DOHH2 (cell line): Measurements from ENCODE around the gene SIPA1L3.

ENCODE experiments used
- H3F3A ChIP-seq: fragments of 200-600 bp; sonication (generic), shearing (Covaris generic); 2 replicates; pipeline ENCODE4 v1.6.0; 2016; ENCODE audit warnings: antibody characterized with exemption, mild to moderate bottlenecking; ENCODE audit not compliant: control insufficient read depth, insufficient read depth
- H3K27ac ChIP-seq: fragments of 200-600 bp; sonication (generic); 2 replicates; pipeline ENCODE4 v1.5.1; 2014; ENCODE audit warnings: low read depth, mild to moderate bottlenecking, low read length, moderate library complexity
- H3K27me3 ChIP-seq: fragments of 200-600 bp; sonication (generic); 2 replicates; pipeline ENCODE4 v1.6.1; 2014; ENCODE audit warnings: mild to moderate bottlenecking, low read length, mixed read lengths; ENCODE audit not compliant: control insufficient read depth
- H3K36me3 ChIP-seq: fragments of 200-600 bp; sonication (generic); 2 replicates; pipeline ENCODE4 v1.6.1; 2014; ENCODE audit warnings: mild to moderate bottlenecking, low read length, moderate library complexity, mixed read lengths; ENCODE audit not compliant: control insufficient read depth
- H3K4me1 ChIP-seq: fragments of 200-600 bp; sonication (generic); 2 replicates; pipeline ENCODE4 v1.6.1; 2014; ENCODE audit warnings: mild to moderate bottlenecking, low read length, mixed read lengths; ENCODE audit not compliant: control insufficient read depth
- H3K4me2 ChIP-seq: fragments of 200-600 bp; sonication (generic); 2 replicates; pipeline ENCODE4 v1.6.0; 2014; ENCODE audit warnings: mild to moderate bottlenecking, low read length, moderate library complexity
- H3K4me3 ChIP-seq: fragments of 200-600 bp; sonication (generic); 2 replicates; pipeline ENCODE4 v1.5.1; 2014; ENCODE audit warnings: mild to moderate bottlenecking, low read length, mixed read lengths
- H3K79me2 ChIP-seq: fragments of 200-600 bp; sonication (generic); 2 replicates; pipeline ENCODE4 v1.6.1; 2014; ENCODE audit warnings: mild to moderate bottlenecking, low read length, mixed read lengths; ENCODE audit not compliant: control insufficient read depth
- H3K9me2 ChIP-seq: fragments of 200-600 bp; sonication (generic); replicated peaks from 2 replicates; pipeline ENCODE4 v1.6.1; 2014; ENCODE audit warnings: mild to moderate bottlenecking, low read length, mixed read lengths; ENCODE audit not compliant: control insufficient read depth
- H3K9me3 ChIP-seq: fragments of 200-600 bp; sonication (generic); 2 replicates; pipeline ENCODE4 v1.6.1; 2014; ENCODE audit warnings: antibody characterized with exemption, low read length, mixed read lengths; ENCODE audit not compliant: control insufficient read depth, insufficient read depth
- H4K20me1 ChIP-seq: fragments of 200-600 bp; sonication (generic); 2 replicates; pipeline ENCODE4 v1.6.0; 2014; ENCODE audit warnings: low read depth, mild to moderate bottlenecking, antibody characterized with exemption, low read length, moderate library complexity; ENCODE audit not compliant: control insufficient read depth, insufficient read depth
- EZH2phosphoT487 ChIP-seq: fragments of 200-600 bp; sonication (generic); IDR thresholded peaks from 2 replicates; pipeline ENCODE4 v1.6.1; 2017; ENCODE audit warnings: borderline replicate concordance, mild to moderate bottlenecking, antibody characterized with exemption, low read length, moderate library complexity, mixed read lengths
- TF ChIP-seq, protein P1 (sequence below): fragments of 200-600 bp; sonication (generic); IDR thresholded peaks from one replicate; pipeline ENCODE4 v1.5.1; 2014; ENCODE audit warnings: antibody characterized with exemption, mild to moderate bottlenecking, low read depth, low read length; ENCODE audit not compliant: poor library complexity, severe bottlenecking

SIPA1L3 gene

DNA sequence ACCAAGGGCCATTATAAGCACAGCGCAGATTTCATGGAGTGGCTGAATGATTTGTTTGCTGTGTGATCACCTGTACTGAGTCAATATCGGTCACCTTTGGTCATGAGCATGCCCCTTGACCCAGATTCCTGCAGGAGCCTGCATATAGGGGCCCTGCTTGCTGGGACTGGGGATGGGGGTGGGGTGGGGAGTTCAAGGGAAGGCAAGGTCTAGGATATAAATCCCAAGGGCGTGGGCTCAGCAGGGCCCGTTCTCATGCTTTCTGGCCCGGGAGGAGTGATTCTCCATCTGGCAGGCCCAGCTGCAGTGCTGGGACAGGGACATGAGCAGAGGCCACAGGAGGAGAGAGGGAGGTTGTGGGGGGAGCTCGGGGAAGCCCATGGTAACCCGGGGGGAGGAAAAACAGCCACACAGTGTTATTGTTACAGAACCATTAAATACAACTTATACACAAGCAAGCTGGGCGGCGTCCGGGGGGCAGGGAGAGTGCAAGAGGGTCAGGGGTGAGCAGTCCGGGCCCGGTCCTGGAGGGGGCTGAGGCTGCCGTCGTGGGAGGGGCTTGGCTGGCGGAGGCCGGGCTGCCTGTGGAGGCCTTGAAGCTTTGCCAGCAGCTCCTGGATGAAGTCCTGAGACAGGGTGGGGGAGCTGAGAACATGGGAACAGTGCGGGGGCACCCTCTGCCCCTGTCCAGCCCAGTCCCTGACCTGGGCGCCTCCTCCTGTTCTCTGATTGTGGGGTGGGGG lies 344.0 kb downstream of the SIPA1L3 start:
- Histone ChIP-seq H3K9me3 (no peaks in the 10 kb centered on the region), H3K27me3 (peaks cover 17% of the 10 kb centered on the region), H3K27ac (no peak overlapping the region), H3K79me2 (no peaks in the 10 kb centered on the region), H3K36me3 (no peaks in the 10 kb centered on the region), H3F3A (0 out of 2 replicates have a peak, but pooled peaks cover 1% of the 10 kb centered on the region), H3K4me1 (peaks cover 10% of the 10 kb centered on the region), H3K4me3 (no peak overlapping the region), H3K4me2 (no peak overlapping the region), H3K9me2 (no peaks in the 10 kb centered on the region), H4K20me1 (no peaks in the 10 kb centered on the region)
- TF ChIP-seq EZH2phosphoT487, result no peak
- TF ChIP-seq, protein P1, sequence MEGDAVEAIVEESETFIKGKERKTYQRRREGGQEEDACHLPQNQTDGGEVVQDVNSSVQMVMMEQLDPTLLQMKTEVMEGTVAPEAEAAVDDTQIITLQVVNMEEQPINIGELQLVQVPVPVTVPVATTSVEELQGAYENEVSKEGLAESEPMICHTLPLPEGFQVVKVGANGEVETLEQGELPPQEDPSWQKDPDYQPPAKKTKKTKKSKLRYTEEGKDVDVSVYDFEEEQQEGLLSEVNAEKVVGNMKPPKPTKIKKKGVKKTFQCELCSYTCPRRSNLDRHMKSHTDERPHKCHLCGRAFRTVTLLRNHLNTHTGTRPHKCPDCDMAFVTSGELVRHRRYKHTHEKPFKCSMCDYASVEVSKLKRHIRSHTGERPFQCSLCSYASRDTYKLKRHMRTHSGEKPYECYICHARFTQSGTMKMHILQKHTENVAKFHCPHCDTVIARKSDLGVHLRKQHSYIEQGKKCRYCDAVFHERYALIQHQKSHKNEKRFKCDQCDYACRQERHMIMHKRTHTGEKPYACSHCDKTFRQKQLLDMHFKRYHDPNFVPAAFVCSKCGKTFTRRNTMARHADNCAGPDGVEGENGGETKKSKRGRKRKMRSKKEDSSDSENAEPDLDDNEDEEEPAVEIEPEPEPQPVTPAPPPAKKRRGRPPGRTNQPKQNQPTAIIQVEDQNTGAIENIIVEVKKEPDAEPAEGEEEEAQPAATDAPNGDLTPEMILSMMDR, result no peak

DNA sequence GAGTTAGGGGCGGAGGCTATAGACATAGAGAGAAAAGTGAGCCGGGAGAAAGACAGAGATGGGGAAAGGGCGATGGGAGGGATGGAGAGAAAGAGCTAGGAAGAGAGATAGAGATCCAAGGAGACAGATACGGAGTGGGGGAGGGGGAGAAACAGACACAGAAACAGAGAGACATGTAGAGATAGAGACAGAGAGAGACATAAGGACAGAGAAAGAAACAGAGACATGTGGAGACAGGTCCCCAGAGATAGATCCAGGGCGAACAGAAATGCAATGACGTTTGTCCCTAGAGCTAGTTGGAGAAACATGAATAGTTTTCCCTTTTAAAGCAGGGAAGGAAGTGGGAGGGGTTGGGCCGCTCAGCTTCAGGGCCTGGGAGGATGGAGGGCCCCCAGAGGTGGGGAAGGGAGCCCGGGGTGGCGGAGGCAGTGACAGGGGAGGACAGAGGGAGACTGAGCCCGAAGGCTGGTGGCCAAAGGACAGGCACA lies 344.6 kb downstream of the SIPA1L3 start:
- H3K9me3 ChIP-seq, result no peaks in the 10 kb centered on the region
- no peak overlapping the region for H3K4me3 ChIP-seq

DNA sequence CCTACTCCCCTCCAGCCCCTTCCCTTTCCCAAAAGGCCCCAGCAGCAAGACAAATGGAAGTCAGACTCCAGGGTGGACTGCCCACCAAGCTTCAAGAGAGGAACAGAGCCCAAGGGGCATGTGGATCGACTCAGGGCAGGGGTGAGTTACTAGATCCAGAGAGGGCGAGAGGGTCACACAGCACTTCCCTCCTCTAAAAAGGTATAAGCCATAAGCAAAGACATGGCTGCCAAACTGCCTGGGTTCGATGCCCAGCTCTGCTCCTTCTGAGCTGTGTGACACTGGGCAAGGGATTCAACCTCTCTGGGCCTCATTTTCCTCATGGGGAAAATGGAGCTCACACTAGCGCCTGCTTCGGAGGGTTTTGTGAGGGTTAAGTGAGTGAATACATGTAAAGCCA lies 345.4 kb downstream of the SIPA1L3 start:
- Histone ChIP-seq H3K4me3 (no peak overlapping the region), H3K4me1 (peaks cover 10% of the 10 kb centered on the region), H4K20me1 (no peaks in the 10 kb centered on the region), H3K27me3 (peaks cover 17% of the 10 kb centered on the region), H3K79me2 (no peaks in the 10 kb centered on the region), H3K36me3 (no peaks in the 10 kb centered on the region), H3K9me3 (no peaks in the 10 kb centered on the region), H3K27ac (no peak overlapping the region), H3F3A (no peaks in the 10 kb centered on the region), H3K4me2 (no peak overlapping the region), H3K9me2 (no peaks in the 10 kb centered on the region)
- no peak for TF ChIP-seq EZH2phosphoT487
- TF ChIP-seq, protein P1, result no peak

More for the DNA sequence above, 344.6 kb downstream of the SIPA1L3 start:
- no peaks in the 10 kb centered on the region for H3K36me3 ChIP-seq
- peaks cover 10% of the 10 kb centered on the region for H3K4me1 ChIP-seq
- H3K27ac ChIP-seq, result no peak overlapping the region
- H3K27me3 ChIP-seq, result peaks cover 17% of the 10 kb centered on the region
- H3K79me2 ChIP-seq, result no peaks in the 10 kb centered on the region
- H3F3A ChIP-seq, result no peaks in the 10 kb centered on the region
- H4K20me1 ChIP-seq, result no peaks in the 10 kb centered on the region
- no peaks in the 10 kb centered on the region for H3K9me2 ChIP-seq
- TF ChIP-seq, protein P1, result no peak
- no peak for TF ChIP-seq EZH2phosphoT487
- H3K4me2 ChIP-seq, result no peak overlapping the region
